H9 (cell line): ENCODE results near the gene COL4A2. TPM values are rescaled to one million over a fixed set of nuclear protein-coding genes. Genes with fewer than 3 reads are reported as not detected.

Experiments used
- DNase-seq: peaks from one replicate; pipeline ENCODE4 v3.0.0-alpha.2; 2017
- H2AFZ ChIP-seq: one replicate; pipeline ENCODE4 v1.6.1; 2013; ENCODE audit warnings: mild to moderate bottlenecking, low read length, control low read depth, moderate library complexity
- H2AK5ac ChIP-seq: 2 replicates; pipeline ENCODE4 v1.6.1; 2013; ENCODE audit warnings: low read length, control low read depth, mixed read lengths; ENCODE audit not compliant: insufficient read length
- H2BK120ac ChIP-seq: one replicate; pipeline ENCODE4 v1.6.1; 2013; ENCODE audit warnings: low read depth, mild to moderate bottlenecking, low read length, control low read depth, inconsistent platforms; ENCODE audit not compliant: poor library complexity, severe bottlenecking
- H2BK12ac ChIP-seq: 2 replicates; pipeline ENCODE4 v1.6.1; 2013; ENCODE audit warnings: low read length, control low read depth, mixed read lengths, low read depth; ENCODE audit not compliant: insufficient read length
- H2BK15ac ChIP-seq: 2 replicates; pipeline ENCODE4 v1.6.1; 2013; ENCODE audit warnings: low read depth, low read length, control low read depth
- H2BK20ac ChIP-seq: one replicate; pipeline ENCODE4 v1.6.1; 2013; ENCODE audit warnings: low read depth, mild to moderate bottlenecking, low read length, control low read depth, inconsistent platforms; ENCODE audit not compliant: poor library complexity, severe bottlenecking
- H2BK5ac ChIP-seq: 2 replicates; pipeline ENCODE4 v1.6.1; 2013; ENCODE audit warnings: low read length, control low read depth, mixed read lengths; ENCODE audit not compliant: insufficient read length
- H3K14ac ChIP-seq: 2 replicates; pipeline ENCODE4 v1.6.1; 2013; ENCODE audit warnings: low read length, control low read depth; ENCODE audit not compliant: insufficient read depth
- H3K18ac ChIP-seq: 2 replicates; pipeline ENCODE4 v1.6.1; 2013; ENCODE audit warnings: low read depth, mild to moderate bottlenecking, mixed read lengths, low read length, control low read depth; ENCODE audit not compliant: insufficient read length
- H3K23ac ChIP-seq: 2 replicates; pipeline ENCODE4 v1.6.1; 2013; ENCODE audit warnings: low read length, control low read depth, mixed read lengths, low read depth; ENCODE audit not compliant: insufficient read length
- H3K23me2 ChIP-seq: 2 replicates; pipeline ENCODE4 v1.6.1; 2013; ENCODE audit warnings: low read depth, mild to moderate bottlenecking, mixed read lengths, low read length, control low read depth; ENCODE audit not compliant: insufficient read length, poor library complexity, severe bottlenecking
- H3K27ac ChIP-seq: 2 replicates; pipeline ENCODE4 v1.5.1; 2013; ENCODE audit warnings: low read length, control low read depth, mixed read lengths, low read depth; ENCODE audit not compliant: insufficient read length
- H3K27me3 ChIP-seq: 2 replicates; pipeline ENCODE4 v1.6.1; 2013; ENCODE audit warnings: low read length, control low read depth, inconsistent platforms; ENCODE audit not compliant: insufficient read depth
- H3K4ac ChIP-seq: 2 replicates; pipeline ENCODE4 v1.6.1; 2013; ENCODE audit warnings: low read depth, mild to moderate bottlenecking, control low read depth, inconsistent platforms, low read length, moderate library complexity
- H3K4me1 ChIP-seq: 2 replicates; pipeline ENCODE4 v1.6.1; 2013; ENCODE audit warnings: low read length, control low read depth, inconsistent platforms; ENCODE audit not compliant: insufficient read depth
- H3K4me2 ChIP-seq: 2 replicates; pipeline ENCODE4 v1.6.1; 2013; ENCODE audit warnings: low read length, control low read depth, mixed read lengths; ENCODE audit not compliant: insufficient read length, insufficient read depth
- H3K56ac ChIP-seq: 2 replicates; pipeline ENCODE4 v1.6.1; 2013; ENCODE audit warnings: low read depth, mild to moderate bottlenecking, mixed read lengths, low read length, control low read depth; ENCODE audit not compliant: insufficient read length
- H3K79me1 ChIP-seq: 2 replicates; pipeline ENCODE4 v1.6.1; 2013; ENCODE audit warnings: low read depth, mild to moderate bottlenecking, moderate library complexity, low read length, control low read depth, inconsistent platforms; ENCODE audit not compliant: insufficient read depth, poor library complexity, severe bottlenecking
- H3K79me2 ChIP-seq: 2 replicates; pipeline ENCODE4 v1.6.1; 2013; ENCODE audit warnings: low read length, control low read depth, inconsistent platforms; ENCODE audit not compliant: insufficient read depth
- H3K9ac ChIP-seq: 2 replicates; pipeline ENCODE4 v1.6.1; 2013; ENCODE audit warnings: low read length, control low read depth, mixed read lengths; ENCODE audit not compliant: insufficient read length; ENCODE audit errors: extremely low read depth
- H3K9me3 ChIP-seq: one replicate; pipeline ENCODE4 v1.6.1; 2013; ENCODE audit warnings: low read depth, low read length, inconsistent platforms; ENCODE audit not compliant: control insufficient read depth
- H3T11ph ChIP-seq: one replicate; pipeline ENCODE4 v1.6.1; 2013; ENCODE audit warnings: mild to moderate bottlenecking, low read length, control low read depth, inconsistent platforms
- H4K20me1 ChIP-seq: one replicate; pipeline ENCODE4 v1.6.1; 2013; ENCODE audit not compliant: control insufficient read depth, insufficient read length, insufficient read depth
- H4K5ac ChIP-seq: 2 replicates; pipeline ENCODE4 v1.6.1; 2013; ENCODE audit warnings: low read depth, mild to moderate bottlenecking, mixed read lengths, low read length, control low read depth; ENCODE audit not compliant: insufficient read length
- H4K8ac ChIP-seq: replicated peaks from 2 replicates; pipeline ENCODE4 v1.6.1; 2013; ENCODE audit warnings: low read length, control low read depth, mixed read lengths, low read depth; ENCODE audit not compliant: insufficient read length
- H4K91ac ChIP-seq: 2 replicates; pipeline ENCODE4 v1.6.1; 2013; ENCODE audit warnings: low read depth, mild to moderate bottlenecking, moderate library complexity, mixed read lengths, low read length, control low read depth; ENCODE audit not compliant: insufficient read length
- H3K27ac Mint-ChIP-seq, 3 experiments: 2 replicates in 2 of 3; 3 replicates in 1 of 3; pipeline ENCODE4 v1.8.0; 2020 to 2021; ENCODE audit warnings: mixed read lengths in 3 of 3, mild to moderate bottlenecking in 1 of 3, moderate library complexity in 1 of 3
- H3K27me3 Mint-ChIP-seq: 2 replicates; pipeline ENCODE4 v1.8.0; 2021; ENCODE audit warnings: low read depth, mild to moderate bottlenecking, moderate library complexity, mixed read lengths
- H3K36me3 Mint-ChIP-seq, 3 experiments: 2 replicates in 2 of 3; 3 replicates in 1 of 3; pipeline ENCODE4 v1.8.0; 2020 to 2021; ENCODE audit warnings: low read depth in 3 of 3, mixed read lengths in 3 of 3; ENCODE audit not compliant: insufficient read depth in 1 of 3
- H3K4me1 Mint-ChIP-seq, 2 experiments: 2 replicates each; pipeline ENCODE4 v1.8.0; 2020; ENCODE audit warnings: mixed read lengths in 2 of 2
- H3K4me3 Mint-ChIP-seq, 2 experiments: 2 replicates in 1 of 2; 3 replicates in 1 of 2; pipeline ENCODE4 v1.8.0; 2020 to 2021; ENCODE audit warnings: mild to moderate bottlenecking in 2 of 2, mixed read lengths in 2 of 2, moderate library complexity in 1 of 2
- H3K9me3 Mint-ChIP-seq, 2 experiments: 2 replicates in 1 of 2; 3 replicates in 1 of 2; pipeline ENCODE4 v1.8.0; 2020; ENCODE audit warnings: mild to moderate bottlenecking in 2 of 2, mixed read lengths in 2 of 2, moderate library complexity in 1 of 2
- CTCF ChIP-seq: fragments of 200-600 bp; sonication (generic); conservative IDR thresholded peaks from 3 replicates; pipeline ENCODE4 v1.8.0; 2021; ENCODE audit warnings: antibody characterized with exemption, mild to moderate bottlenecking
- WGBS: extraction: QIAGEN DNeasy Blood & Tissue Kit; methylation state at CpG from one replicate; pipeline ENCODE4 v1.1.7; 2013; ENCODE audit warnings: missing lambda C conversion rate, low lambda C conversion rate, mixed read lengths; ENCODE audit not compliant: insufficient read length; ENCODE audit errors: extremely low coverage; 5-methylcytosine and 5-hydroxymethylcytosine counted together
- total RNA-seq: library from RNA; stranded (reverse); gene quantifications from 2 replicates; pipeline ENCODE4 v1.2.1, GENCODE V29; 2021

Gene COL4A2
- total RNA-seq, 1 experiment from 2014 or later = 76.5 TPM

DNA sequence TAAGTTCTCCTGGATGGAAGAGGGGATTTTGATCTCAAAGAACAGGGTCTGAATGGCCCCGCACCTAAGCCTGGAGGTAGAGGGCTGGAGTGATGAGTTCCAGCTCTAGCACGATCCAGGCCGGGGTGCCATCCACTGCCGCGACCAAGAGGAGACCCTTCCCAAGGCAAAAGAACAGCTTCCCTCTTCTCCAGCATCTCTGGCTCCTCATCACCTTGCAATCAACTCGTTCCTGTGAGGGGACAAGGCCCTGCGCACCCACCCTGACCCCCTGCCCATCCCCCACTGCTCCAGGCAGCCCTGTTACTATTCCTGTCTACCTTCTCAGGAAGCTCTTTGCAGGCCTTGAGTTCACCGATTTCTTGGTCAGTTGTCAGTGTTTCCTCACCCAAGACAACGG, 17.9 kb upstream of the COL4A2 start:
- Mint-ChIP-seq H3K27me3 (no peaks in the 10 kb centered on the region; the same call in 1 of the 2 replicates), H3K4me3 (no peak overlapping the region), H3K4me1 (peaks cover 3% of the 10 kb centered on the region in 2 experiments; a peak in 2 of 4 replicates), H3K9me3 (no peaks in the 10 kb centered on the region), H3K27ac (no peak overlapping the region), H3K36me3 (peaks cover 0 to 3% (median 0%) of the 10 kb centered on the region in 3 experiments; a peak in 5 of 7 replicates)
- Histone ChIP-seq H3K4ac (no peak overlapping the region), H3K56ac (no peak overlapping the region), H2BK20ac (no peak overlapping the region), H3K4me2 (no peak overlapping the region), H3K14ac (no peak overlapping the region), H4K8ac (no peak overlapping the region), H3K18ac (no peak overlapping the region), H3K79me2 (no peaks in the 10 kb centered on the region; the same call in 1 of the 2 replicates), H4K91ac (no peak overlapping the region), H2BK12ac (no peak overlapping the region), H2BK120ac (no peak overlapping the region), H2AFZ (no peak overlapping the region), H3K27ac (no peak overlapping the region), H3K79me1 (no peaks in the 10 kb centered on the region), H4K5ac (no peak overlapping the region), H2BK15ac (no peak overlapping the region), H3T11ph (no peak overlapping the region), H2BK5ac (no peak overlapping the region), H4K20me1 (no peaks in the 10 kb centered on the region), H3K9ac (no peak overlapping the region), H3K23ac (no peak overlapping the region), H2AK5ac (no peak overlapping the region), H3K23me2 (no peaks in the 10 kb centered on the region), H3K4me1 (no peaks in the 10 kb centered on the region), H3K27me3 (no peaks in the 10 kb centered on the region), H3K9me3 (no peaks in the 10 kb centered on the region)
- no peak for TF ChIP-seq CTCF
- DNase-seq = no peak
- WGBS = no CpG with 5 or more reads among the region's 9 CpGs
